ENCODE results near the gene PPARA. TPM values are rescaled to one million over a fixed set of nuclear protein-coding genes. Genes with fewer than 3 reads are reported as not detected.
"Not testable (repeated sequence)": the region's sequence is repeated elsewhere in the genome, so short reads cannot be mapped to it uniquely, and the experiment has no call there.

The PPARA gene
- total RNA-seq, 1 experiment from 2014 or later = 3.4 TPM

DNA sequence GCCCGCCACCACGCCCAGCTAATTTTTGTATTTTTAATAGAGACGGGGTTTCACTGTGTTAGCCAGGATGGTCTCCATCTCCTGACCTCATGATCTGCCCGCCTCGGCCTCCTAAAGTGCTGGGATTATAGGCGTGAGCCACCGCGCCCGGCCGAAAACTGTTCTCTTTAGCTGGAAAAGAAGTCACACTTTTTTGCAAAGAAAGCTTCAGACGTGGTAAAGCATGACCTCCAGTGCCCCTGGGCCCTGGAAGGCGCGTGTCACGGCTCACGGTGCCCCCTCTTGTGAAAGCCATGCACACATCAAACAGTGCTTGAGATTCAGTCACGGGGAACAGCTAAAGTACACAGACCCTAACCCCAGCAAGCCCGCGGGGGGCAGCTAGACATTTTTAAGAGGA lies 48.5 kb downstream of the PPARA start:
- not testable (repeated sequence) for DNase-seq (ENCODE audit: extremely low read depth, low read depth)

DNA sequence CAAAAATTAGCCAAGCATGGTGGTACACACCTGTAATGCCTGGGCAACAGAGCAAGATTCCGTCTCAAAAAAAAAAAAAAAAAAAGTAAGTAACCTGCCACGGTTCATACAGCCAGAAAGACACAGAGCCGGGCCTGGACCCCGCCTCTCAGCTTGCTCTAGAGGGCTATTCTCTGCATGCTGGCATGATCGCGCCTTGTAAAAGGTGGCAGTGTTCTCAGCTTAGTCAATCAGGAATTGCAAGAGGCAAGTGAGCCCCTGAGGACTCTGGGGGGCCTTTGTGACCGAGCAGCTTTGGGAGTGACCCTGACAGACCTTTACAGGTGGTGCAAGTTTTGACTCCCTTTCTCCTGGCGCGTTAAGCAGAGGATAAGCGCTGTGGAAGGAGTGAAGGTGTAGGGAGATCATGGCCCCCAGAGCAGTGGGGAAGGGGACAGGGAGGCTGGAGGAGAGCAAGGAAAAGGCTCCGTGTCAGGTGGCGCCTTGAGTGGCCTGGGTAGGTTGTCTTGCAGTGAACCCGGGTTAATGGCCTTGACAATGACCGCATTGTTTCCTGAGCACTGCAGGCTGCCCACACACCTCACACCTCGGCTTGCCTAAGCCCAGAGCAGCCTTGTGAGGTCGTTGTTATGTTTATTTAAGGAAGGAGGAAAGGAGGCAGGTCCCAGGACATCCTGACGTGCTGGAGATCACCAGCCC lies 50.9 kb downstream of the PPARA start:
- DNase-seq (ENCODE audit: extremely low read depth, low read depth) = no peak

DNA sequence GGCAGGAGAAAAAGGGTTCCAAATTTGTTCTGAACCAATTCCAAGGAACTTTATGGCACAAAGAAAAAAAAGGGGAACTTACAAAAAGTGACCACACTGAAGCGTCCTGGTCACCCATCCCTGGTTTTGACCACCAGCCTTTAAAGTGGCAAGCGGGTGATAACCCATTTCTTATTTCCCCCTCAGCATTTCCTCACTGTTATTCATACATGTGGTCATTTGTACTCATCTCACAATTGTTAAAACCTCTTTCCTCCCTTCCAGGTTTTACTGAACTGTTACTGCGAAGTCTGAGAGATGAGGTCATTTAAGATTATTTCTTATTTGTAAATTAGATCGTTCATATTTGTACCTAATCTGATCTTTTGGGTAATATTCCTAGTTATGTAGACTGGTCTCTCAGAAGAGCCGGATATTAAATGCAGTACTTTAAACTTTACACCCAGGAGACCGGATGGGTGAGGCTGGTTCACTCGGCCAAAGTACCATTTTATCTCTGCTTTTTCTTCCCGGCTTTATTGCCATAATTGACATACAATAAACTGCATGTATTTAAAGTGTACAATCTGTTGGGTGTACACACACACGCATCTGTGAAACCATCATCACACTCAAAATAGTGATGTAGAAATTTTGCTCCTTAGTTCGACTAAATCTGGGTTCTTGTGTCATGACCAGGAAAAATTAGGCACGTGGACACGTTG lies 52.7 kb downstream of the PPARA start:
- DNase-seq (ENCODE audit: extremely low read depth, low read depth) = no peak

DNA sequence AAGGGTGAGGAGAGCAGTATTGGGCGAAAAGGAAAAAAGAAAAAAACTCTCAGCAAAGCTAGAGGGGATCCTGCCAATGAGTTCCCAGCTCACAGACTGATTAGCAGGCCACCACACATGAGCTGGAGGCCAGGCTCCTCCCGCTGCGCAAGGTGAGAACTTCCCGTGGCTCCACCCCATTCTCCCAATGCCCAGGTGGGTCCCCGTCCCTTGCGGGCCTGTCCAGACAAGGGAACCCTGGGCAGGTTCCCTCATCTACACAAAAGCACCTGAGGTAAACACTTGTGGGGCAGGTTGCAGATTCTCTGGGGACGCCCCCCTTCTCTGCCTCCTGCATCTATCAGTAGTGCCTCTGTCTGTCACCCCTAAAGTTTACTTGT lies 53.3 kb downstream of the PPARA start:
- no peak for DNase-seq (ENCODE audit: extremely low read depth, low read depth)

DNA sequence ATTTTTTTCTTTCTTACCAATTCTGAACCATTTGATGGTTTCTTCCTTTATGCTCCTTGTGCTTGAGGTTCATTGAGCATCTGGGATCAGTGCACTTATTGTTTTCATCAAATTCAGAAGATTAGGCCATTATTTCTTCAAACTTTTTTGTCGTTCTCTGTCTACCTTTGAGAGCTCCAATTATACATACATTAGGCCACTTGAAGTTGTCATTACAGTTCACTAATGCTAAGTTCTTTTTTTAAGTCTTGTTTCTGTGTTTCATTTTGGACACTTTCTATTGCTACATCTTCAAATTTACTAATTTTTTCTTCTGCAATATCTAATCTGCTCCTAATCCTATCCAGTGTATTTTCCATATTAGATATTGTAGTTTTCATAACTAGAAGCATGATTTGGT lies 58.9 kb downstream of the PPARA start:
- DNase-seq (ENCODE audit: extremely low read depth, low read depth) = no peak

DNA sequence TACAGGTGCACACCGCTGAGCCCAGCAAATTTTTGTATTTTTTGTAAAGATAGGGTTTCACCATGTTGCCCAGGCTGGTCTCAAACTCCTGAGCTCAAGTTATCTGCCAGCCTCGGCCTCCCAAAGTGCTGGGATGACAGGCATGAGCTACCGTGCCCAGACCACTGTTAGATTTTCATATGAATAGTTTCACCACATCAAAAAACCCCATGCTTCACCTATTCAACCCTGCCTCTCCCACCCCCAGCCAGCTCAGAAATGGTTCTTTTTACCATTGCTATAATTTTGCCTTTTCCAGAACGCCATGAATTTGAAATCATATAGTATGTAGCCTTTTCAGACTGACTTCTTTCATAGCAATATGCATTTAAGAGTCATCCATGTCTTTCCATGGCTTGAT lies 61.9 kb downstream of the PPARA start:
- DNase-seq (ENCODE audit: extremely low read depth, low read depth) = no peak

DNA sequence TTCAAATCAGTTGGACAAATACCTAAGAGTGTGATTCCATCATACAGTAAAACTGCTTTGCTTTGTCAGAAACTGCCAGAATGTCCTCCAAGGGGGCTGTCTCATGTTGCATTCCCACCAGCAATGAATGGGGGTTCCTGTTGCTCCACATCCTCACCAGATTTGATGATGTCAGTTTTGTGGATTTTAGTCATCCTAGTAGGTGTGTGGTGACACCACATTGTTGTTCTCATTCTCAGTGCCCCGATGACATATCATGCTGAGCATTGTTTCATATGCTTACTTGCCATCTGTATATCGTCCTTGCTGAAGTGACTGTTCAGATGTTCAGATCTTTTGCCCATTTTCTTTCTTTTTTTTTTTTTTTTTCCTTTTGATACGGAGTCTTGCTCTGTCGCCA lies 62.7 kb downstream of the PPARA start:
- DNase-seq (ENCODE audit: extremely low read depth, low read depth) = no peak

DNA sequence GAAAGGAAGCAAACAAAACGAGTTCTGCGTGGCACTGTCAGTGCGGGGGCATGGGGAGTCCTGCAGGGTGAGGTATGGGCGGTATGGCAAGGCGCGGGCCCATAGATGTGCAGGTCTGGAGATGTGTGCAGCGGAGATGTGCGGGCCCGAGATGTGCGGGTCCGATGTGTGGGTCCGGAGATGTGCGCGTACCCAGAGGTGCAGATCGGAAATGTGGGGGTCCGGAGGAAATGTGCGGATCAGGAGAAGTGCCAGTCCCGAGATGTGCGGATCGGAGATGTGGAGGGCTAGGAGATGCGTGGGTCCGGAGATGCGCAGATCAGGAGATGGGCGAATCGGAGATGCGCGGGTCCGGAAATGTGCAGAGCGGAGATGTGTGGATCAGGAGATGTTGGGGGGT lies 63.8 kb downstream of the PPARA start:
- DNase-seq (ENCODE audit: extremely low read depth, low read depth) = no peak

DNA sequence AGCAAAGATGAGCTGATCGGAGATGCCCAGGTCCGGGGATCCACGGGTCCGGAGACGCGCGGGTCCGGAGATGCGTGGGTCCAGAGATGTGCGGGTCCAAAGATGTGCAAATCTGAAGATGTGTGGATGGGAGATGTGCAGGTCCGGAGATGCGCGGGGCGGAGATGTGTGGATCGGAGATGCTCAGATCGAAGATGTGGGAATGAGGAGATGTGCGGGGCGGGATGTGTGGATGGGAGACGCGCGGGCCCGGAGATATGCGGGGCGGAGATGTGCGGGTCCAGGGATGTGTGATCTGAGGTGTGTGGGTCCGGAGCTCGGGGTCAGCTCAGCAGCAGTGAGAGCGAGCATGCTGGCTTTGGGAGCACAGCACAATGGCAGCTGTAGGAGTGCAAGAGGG lies 64.3 kb downstream of the PPARA start:
- DNase-seq (ENCODE audit: extremely low read depth, low read depth) = no peak

DNA sequence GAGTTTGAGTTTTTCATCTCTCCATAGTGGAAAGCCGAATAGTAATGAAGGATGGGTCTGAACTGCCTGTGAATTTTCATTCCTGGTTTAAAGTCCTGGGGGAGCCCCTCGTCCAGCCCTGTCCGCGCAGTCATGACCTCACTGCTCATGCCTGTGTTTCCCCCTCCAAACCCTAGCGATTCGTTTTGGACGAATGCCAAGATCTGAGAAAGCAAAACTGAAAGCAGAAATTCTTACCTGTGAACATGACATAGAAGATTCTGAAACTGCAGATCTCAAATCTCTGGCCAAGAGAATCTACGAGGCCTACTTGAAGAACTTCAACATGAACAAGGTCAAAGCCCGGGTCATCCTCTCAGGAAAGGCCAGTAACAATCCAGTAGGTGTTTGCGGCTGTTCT lies 69.3 kb downstream of the PPARA start:
- no peak for DNase-seq (ENCODE audit: extremely low read depth, low read depth)

DNA sequence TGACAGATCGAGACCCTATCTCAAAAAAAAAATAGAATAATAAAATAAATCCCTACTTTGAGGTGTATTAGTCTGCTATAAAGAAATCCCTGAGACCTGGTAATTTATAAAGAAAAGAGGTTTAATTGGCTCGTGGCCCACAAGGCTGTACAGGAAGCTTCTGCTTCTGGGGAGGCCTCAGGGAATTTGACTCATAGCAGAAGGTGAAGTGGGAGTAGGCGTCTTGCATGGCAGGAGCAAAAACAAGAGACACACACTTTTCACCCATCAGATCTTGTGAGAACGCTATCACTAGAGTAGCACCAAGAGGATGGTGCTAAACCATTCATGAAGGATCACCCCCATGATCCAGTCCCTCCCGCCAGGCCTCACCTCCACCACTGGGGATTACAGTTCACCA lies 70.6 kb downstream of the PPARA start:
- DNase-seq (ENCODE audit: extremely low read depth, low read depth) = no peak

DNA sequence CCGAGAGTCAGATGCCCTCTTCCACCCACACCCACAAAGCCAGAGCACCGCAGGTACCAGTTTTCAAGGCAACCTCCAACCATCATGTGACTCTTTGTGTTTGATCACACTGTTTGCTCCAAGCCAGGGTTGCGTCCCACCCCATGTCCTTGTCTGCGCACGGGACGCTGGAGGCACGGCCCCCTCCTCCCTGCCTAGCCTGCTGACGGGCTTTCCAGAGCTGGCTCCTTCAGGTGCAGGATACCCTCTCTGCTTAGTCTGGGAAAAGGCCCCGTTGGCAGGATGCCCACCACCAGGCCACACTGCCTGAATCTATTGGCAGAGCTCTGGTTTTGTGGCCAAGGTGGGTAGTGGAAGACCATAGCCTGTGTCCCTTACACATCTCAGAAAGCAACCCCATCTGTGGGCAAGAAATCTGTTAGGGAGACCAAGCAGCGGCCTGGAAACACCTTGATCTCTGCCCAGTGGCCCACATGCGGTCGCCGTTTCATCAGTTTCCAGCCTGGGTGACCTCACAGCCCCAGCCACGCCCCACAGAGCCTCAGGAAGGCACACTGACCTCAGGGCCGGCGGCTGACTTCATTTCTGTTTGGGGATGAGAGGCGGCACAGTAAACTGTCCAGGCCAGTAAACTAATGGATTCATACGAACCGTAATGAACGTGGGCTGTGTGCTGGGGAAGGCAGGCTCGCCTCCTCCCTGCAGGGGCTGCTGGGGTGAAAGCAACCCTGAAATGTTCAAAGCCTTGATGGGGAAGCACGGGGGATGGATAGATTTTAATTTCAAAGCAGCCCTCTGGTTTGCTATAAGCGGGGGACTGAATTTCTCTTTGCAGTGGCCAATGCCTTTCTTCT lies 73.9 kb downstream of the PPARA start:
- DNase-seq (ENCODE audit: extremely low read depth, low read depth) = no peak

DNA sequence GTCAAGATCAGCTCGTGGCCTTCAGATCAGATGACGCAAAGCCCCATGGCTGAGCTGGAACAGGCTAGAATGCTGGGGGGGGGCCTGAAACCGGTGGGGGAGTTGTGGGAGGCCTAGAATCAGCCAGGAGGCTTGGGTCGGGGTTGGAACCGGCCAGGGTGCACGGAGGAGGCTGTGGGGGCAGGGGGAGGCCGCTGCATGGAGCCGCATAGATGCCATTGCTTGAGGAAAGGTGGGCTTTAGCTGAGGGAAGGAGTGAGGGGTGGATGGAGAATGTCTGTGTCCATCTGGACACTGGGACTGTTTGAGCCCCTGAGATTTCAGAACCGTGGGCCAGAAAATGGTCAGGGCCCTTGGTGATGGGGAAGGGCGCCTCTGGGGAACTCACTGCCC lies 74.6 kb downstream of the PPARA start:
- no peak for DNase-seq (ENCODE audit: extremely low read depth, low read depth)

DNA sequence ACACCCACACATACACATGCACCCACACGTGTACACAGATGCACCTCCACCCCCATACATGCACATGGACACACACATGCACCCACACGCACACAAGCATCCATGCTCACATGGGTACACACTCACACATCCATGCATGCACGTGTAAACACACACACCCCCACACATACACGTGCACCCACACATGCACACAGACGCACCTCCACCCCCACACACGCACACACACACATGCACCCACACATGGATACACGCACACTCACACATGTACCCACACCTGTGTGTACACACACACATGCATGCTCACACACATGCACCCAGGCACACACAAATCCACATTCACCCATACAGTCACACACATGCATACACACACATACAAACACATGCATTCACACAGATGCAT lies 75.3 kb downstream of the PPARA start:
- no peak for DNase-seq (ENCODE audit: extremely low read depth, low read depth)

DNA sequence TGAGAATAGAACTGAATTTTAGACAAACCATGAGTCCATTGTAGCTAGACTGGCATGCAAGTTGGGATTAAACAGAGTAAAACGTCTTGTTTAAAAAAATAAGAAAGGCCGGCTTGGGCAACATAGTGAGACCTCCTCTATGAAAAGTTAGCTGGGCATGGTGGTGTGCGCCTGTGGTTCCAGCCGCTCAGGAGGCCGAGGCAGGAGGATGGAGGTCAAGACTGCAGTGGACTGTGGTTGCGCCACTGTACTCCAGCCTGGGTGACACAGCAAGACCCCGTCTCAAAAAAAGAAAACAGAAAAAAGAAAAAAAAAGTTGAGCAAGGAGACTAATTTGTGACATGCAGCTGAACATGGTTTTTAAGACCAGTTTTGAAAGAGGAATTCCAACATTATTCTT lies 76.3 kb downstream of the PPARA start:
- no peak for DNase-seq (ENCODE audit: extremely low read depth, low read depth)

DNA sequence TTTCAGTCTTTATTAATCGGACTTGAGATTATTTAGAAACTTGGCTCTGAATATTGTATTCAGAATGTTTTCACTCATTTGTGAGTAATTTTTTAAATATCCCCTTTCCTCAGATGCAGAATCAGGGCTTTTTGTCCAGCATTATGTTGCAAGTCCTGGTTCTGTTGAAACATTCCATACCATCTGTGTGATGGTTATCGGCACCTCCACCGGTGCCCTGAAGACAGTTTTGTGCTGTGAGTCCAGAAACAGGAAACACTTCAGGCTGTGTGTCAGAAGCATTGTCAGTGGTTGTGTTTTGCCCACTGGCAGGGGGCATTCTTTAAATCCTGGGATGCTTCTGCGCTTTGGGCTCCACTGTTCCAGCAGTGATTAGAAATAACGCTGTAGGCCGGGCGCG lies 79.4 kb downstream of the PPARA start:
- DNase-seq (ENCODE audit: extremely low read depth, low read depth) = no peak

DNA sequence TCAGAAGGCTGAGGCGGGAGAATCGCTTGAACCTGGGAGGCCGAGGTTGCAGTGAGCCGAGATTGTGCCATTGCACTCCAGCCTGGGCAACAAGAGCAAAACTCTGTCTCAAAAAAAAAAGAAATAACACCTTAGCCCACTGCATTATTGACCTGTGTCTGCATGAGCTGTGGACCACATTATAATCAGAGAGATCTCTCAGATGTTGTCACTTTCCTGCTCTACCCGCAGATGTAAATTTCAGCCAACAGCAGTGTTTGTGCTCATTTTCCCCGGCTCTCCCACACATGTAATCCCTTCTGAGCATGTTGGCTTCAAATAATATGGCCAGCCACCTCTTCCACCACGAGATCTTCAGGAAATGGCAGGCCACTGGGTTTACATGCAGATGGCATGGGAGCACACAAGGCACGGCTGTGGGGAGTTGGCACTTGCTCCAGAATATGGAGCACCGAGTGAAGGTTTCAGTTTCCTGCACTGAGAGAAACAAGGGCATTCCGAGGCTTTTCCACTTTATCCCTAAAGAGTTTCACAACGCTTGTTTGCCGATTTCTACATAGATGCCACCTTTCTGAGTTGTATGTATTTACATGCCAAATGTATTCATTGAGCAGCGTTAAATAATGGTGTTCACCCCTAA lies 80.1 kb downstream of the PPARA start:
- no peak for DNase-seq (ENCODE audit: extremely low read depth, low read depth)

DNA sequence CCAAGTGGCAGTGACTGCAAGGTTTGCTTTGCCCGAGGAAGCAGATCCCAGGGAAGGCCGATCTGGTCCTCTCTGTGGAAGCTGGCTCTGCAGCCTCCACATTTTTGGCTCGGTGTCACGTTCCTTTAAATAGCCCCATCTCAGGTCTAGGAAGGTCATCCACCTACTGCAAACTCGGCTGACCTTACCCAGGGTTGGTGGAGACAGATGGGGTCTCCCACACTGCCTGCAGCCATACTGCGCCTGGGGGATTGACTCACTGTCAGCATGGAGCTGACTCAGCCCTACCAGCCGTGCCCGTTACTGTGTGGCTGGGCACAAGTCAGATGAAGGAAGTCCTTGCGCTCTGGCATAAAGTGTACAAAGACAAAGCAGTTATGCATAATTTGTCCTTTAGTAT lies 82.9 kb downstream of the PPARA start:
- no peak for DNase-seq (ENCODE audit: extremely low read depth, low read depth)

DNA sequence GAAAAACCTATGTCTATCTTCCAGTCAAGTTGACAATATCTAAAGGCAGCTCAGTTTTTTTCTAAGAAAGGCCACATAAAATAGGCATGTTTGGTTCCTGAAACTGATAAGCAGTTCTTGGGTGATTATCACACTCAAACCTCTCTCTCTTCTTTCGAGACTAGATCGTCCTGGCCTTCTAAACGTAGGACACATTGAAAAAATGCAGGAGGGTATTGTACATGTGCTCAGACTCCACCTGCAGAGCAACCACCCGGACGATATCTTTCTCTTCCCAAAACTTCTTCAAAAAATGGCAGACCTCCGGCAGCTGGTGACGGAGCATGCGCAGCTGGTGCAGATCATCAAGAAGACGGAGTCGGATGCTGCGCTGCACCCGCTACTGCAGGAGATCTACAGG lies 84.6 kb downstream of the PPARA start:
- DNase-seq (ENCODE audit: extremely low read depth, low read depth) = no peak

DNA sequence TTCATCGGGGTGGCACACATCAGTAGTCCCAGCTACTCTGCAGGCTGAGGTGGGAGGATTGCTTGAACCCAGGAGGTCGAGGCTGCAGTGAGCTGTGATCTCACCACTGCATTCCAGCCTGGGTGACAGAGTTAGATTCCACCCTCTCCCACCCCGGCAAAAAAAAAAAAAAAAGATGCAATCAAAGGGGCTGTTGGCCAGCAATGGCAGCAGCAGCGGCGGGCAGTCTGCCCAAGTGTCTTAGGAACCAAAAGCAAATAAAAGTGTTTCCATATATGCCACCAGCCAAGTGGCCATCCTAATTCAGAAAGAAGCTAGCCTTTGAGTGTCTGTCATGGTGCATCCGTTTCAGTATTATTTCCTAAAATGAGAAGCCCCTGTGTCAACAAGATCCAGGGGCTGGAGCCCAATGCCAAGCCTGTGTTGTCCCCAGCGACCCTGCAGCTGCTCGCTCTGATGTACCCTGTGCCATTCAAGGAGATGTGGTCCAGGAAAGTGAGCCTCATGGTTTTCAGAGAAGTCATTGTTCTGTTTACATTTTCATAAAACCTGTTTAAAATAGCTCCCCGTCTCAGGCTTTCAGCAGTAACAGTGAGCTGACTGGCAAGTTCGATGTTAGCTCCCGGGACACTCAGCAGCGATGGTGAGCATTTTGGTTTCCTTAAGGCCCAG lies 87.3 kb downstream of the PPARA start:
- DNase-seq (ENCODE audit: extremely low read depth, low read depth) = no peak

DNA sequence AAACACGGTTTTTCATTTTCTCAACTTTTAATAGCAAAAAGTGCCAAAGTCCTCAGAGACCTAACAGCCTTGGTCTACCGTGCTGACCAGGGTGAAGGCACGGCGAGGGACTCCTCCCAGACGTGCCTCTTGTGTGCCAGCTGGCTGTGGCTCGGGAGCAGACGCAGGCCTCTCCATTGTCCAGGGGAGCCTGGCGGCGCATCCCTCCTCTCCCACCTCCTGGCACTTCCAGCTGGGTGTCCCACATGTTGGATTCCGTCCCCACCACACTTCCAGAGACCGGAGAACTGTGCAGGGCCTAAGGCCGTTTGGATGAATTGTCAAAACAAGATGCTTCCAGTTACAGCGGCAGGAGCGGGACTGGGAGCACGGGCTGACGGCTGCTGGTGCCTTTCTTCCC lies 88.2 kb downstream of the PPARA start:
- DNase-seq (ENCODE audit: extremely low read depth, low read depth) = no peak
